ENCODE measurements around the gene THRB. TPM values are rescaled to one million over a fixed set of nuclear protein-coding genes. Genes with fewer than 3 reads are reported as not detected.

THRB gene
- total and polyA plus RNA-seq, 9 of the 15 experiments (the other 6 are each of a cell fraction or from before 2014, with no cell fraction given): 1.7 to 14.9 (median 6.9) TPM

- 0 out of 2 replicates have a peak, but pooled peaks have one; percentile 12 for TF ChIP-seq MAFG (tag; conservative IDR thresholded peaks at IDR 0.05)
- TF ChIP-seq DACH1 (IDR thresholded peaks at IDR 0.05; ENCODE audit: partially characterized antibody): no peak
- no peak for TF ChIP-seq MECOM (CRISPR knock-in tag; IDR thresholded peaks at IDR 0.05)
- TF ChIP-seq ZNF583 (CRISPR knock-in tag; IDR thresholded peaks at IDR 0.05): no peak
- TF ChIP-seq ATF3 (IDR thresholded peaks at IDR 0.05): no peak
- TF ChIP-seq ATF3 (CRISPR knock-in tag; conservative IDR thresholded peaks at IDR 0.05): no peak
- no peak for TF ChIP-seq REST (IDR thresholded peaks at IDR 0.05; ENCODE audit: borderline replicate concordance)
- TF ChIP-seq REST (CRISPR knock-in tag; IDR thresholded peaks at IDR 0.05; ENCODE audit: low read depth): no peak
- TF ChIP-seq PURB (CRISPR knock-in tag; IDR thresholded peaks at IDR 0.05; ENCODE audit: low read depth): no peak
- TF ChIP-seq NRF1 (conservative IDR thresholded peaks at IDR 0.05 in 1 of 2, IDR thresholded peaks at IDR 0.05 in 1 of 2): no peak
- no peak for TF ChIP-seq PCBP1 (IDR thresholded peaks at IDR 0.05; ENCODE audit: low read depth, low read length, poor library complexity, severe bottlenecking)
- TF ChIP-seq RBM17 (IDR thresholded peaks at IDR 0.05; ENCODE audit: borderline replicate concordance, low read depth, low read length): no peak
- no peak for TF ChIP-seq NBN (IDR thresholded peaks at IDR 0.05; ENCODE audit: low read depth)
- no peak for TF ChIP-seq CHD4 (IDR thresholded peaks at IDR 0.05; ENCODE audit: insufficient read depth, insufficient replicate concordance, low read depth, low read length, poor library complexity, severe bottlenecking)
- no peak for TF ChIP-seq ZBED1 (IDR thresholded peaks at IDR 0.05)
- no peak for TF ChIP-seq YY1 (IDR thresholded peaks at IDR 0.05; ENCODE audit: borderline replicate concordance in 1 of 3, control insufficient read depth in 1 of 3, extremely low read depth in 1 of 3, insufficient read depth in 3 of 3, insufficient read length in 1 of 3, insufficient replicate concordance in 2 of 3, low read depth in 1 of 3, low read length in 2 of 3)
- no peak for TF ChIP-seq ZSCAN29 (IDR thresholded peaks at IDR 0.05)
Measured at GRCh38 chr3:24142127-24142526, 352.5 kb downstream of the THRB start (continued).

All from K562 (cell line).